Keratinocyte (primary cell): ENCODE data around the gene SURF4. TPM values are rescaled to one million over a fixed set of nuclear protein-coding genes. Genes with fewer than 3 reads are reported as not detected.

ENCODE experiments used
- DNase-seq: peaks from one replicate; pipeline ENCODE4 v3.0.0-alpha.2; 2011; ENCODE audit warnings: low read depth, missing footprints, low spot score
- FAIRE-seq: peaks from 2 replicates; lab custom pipeline; 2011; peaks lifted over from hg19 to GRCh38; lab: Jason Lieb, UNC
- H2AFZ ChIP-seq: 2 replicates; pipeline ENCODE4 v1.6.0; 2012; ENCODE audit warnings: low read length, control low read depth, inconsistent platforms; ENCODE audit not compliant: control insufficient read depth
- H3K27ac ChIP-seq: 2 replicates; pipeline ENCODE4 v1.5.1; 2011; ENCODE audit warnings: low read length; ENCODE audit not compliant: control insufficient read depth, insufficient read depth
- H3K27me3 ChIP-seq: 3 replicates; pipeline ENCODE4 v1.6.0; 2011; ENCODE audit warnings: low read length; ENCODE audit not compliant: control insufficient read depth, insufficient read depth; ENCODE audit errors: extremely low read depth
- H3K36me3 ChIP-seq, 2 experiments: 2 replicates in 1 of 2; 3 replicates in 1 of 2; pipeline ENCODE4 v1.5.1; 2011; ENCODE audit warnings: low read length in 2 of 2, mild to moderate bottlenecking in 1 of 2; ENCODE audit not compliant: control insufficient read depth in 2 of 2, insufficient read depth in 2 of 2; ENCODE audit errors: extremely low read depth in 1 of 2
- H3K4me1 ChIP-seq: 3 replicates; pipeline ENCODE4 v1.5.1; 2011; ENCODE audit warnings: low read length; ENCODE audit not compliant: control insufficient read depth, insufficient read depth; ENCODE audit errors: extremely low read depth
- H3K4me2 ChIP-seq: 3 replicates; pipeline ENCODE4 v1.6.0; 2011; ENCODE audit warnings: low read depth, low read length; ENCODE audit not compliant: control insufficient read depth, insufficient read depth; ENCODE audit errors: extremely low read depth
- H3K4me3 ChIP-seq, 3 experiments: fragments of 200-600 bp in 1 of 3; sonication (generic) in 1 of 3; 2 replicates in 2 of 3; 3 replicates in 1 of 3; pipeline ENCODE4 v1.5.1; 2011 to 2016; ENCODE audit warnings: low read length in 3 of 3, mild to moderate bottlenecking in 3 of 3, control low read depth in 2 of 3, inconsistent platforms in 1 of 3, low read depth in 1 of 3, mixed read lengths in 1 of 3, mixed run types in 1 of 3, moderate library complexity in 1 of 3; ENCODE audit not compliant: control insufficient read depth in 2 of 3, insufficient read depth in 2 of 3; ENCODE audit errors: extremely low read depth in 1 of 3
- H3K79me2 ChIP-seq: 2 replicates; pipeline ENCODE4 v1.6.0; 2012; ENCODE audit warnings: low read length; ENCODE audit not compliant: control insufficient read depth, insufficient read depth
- H3K9ac ChIP-seq: 3 replicates; pipeline ENCODE4 v1.6.0; 2011; ENCODE audit warnings: low read length; ENCODE audit not compliant: control insufficient read depth, insufficient read depth; ENCODE audit errors: extremely low read depth
- H3K9me1 ChIP-seq: 3 replicates; pipeline ENCODE4 v1.6.0; 2011; ENCODE audit warnings: low read length; ENCODE audit not compliant: control insufficient read depth, insufficient read depth; ENCODE audit errors: extremely low read depth
- H3K9me3 ChIP-seq: 2 replicates; pipeline ENCODE4 v1.5.1; 2012; ENCODE audit warnings: low read depth, low read length; ENCODE audit not compliant: control insufficient read depth
- H4K20me1 ChIP-seq: 3 replicates; pipeline ENCODE4 v1.6.0; 2011; ENCODE audit warnings: low read length; ENCODE audit not compliant: control insufficient read depth, insufficient read depth; ENCODE audit errors: extremely low read depth
- EZH2 ChIP-seq: IDR thresholded peaks from one replicate; pipeline ENCODE4 v1.6.1; 2012; ENCODE audit warnings: inconsistent platforms, mild to moderate bottlenecking, low read length, moderate library complexity
- dilution Hi-C: fragments of 300-500 bp; cut with MboI; formaldehyde crosslinking; loops from one replicate; pipeline ENCODE4 v1.7.0; 2020; ENCODE audit warnings: low sequenced_read_pairs; ENCODE audit not compliant: extremely low pct_ligation_motif_present
- polyA plus RNA-seq, 5 experiments: library from polyadenylated mRNA; depleted of rRNA in 3 of 5; stranded (reverse) in 3 of 5; stranded (forward) in 1 of 5; unstranded in 1 of 5; fragments of >200 nt; gene quantifications; 1 replicate in 1 of 5; 2 replicates in 3 of 5; 3 replicates in 1 of 5; pipeline versions ENCODE4 v1.2.1 to v1.2.3, GENCODE V29; 2011 to 2012; ENCODE audit warnings: missing spikeins in 2 of 5, low read depth in 1 of 5, low replicate concordance in 1 of 5
- TF ChIP-seq, protein P1 (sequence below), 3 experiments: IDR thresholded peaks in 1 of 3; conservative IDR thresholded peaks in 1 of 3; optimal IDR thresholded peaks in 1 of 3; 2 replicates in 2 of 3; 3 replicates in 1 of 3; pipeline versions ENCODE3 to v1.5.1; 2011; ENCODE audit warnings: low read length in 3 of 3, mild to moderate bottlenecking in 3 of 3, moderate library complexity in 2 of 3, control low read depth in 1 of 3, inconsistent platforms in 1 of 3; ENCODE audit not compliant: insufficient read depth in 2 of 3; ENCODE audit errors: extremely low read depth in 1 of 3

Gene SURF4
- polyA plus RNA-seq, 1 donor (not counting 4 experiments of a cell fraction or from before 2014, with no cell fraction given) = 153 TPM

DNA sequence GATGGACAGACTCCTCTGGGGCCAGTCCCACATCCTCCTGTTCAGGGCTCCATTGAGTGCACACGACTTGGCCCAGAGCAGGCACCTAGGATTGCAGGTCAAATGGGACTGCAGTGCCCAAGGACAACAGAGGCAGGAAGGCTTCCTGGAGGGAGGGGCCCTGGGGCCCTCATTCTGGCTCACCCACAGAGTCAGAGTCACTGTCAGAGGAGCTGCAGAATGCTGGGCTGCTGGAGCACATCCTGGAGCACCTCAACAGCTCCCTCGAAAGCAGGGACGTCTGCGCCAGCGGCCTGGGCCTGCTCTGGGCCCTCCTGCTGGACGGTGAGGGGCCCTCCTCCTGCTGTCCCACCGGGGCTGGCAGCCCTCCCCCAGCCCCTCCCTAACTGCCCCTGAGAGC lies 26.8 kb upstream of the SURF4 start:
- DNase-seq = no peak
- H3K9me3 ChIP-seq = no peaks in the 10 kb centered on the region
- H3K9ac ChIP-seq = no peak overlapping the region
- peaks cover 4% of the 10 kb centered on the region for H4K20me1 ChIP-seq
- H3K27me3 ChIP-seq = no peaks in the 10 kb centered on the region
- no peak overlapping the region for H2AFZ ChIP-seq
- H3K79me2 ChIP-seq = no peaks in the 10 kb centered on the region
- peaks cover 12 to 15% of the 10 kb centered on the region in 2 experiments for H3K36me3 ChIP-seq
- H3K9me1 ChIP-seq = no peaks in the 10 kb centered on the region
- no peak overlapping the region for H3K4me3 ChIP-seq
- dilution Hi-C loops = no loop called here
- H3K4me1 ChIP-seq = no peaks in the 10 kb centered on the region
- H3K4me2 ChIP-seq = no peak overlapping the region
- H3K27ac ChIP-seq = no peak overlapping the region
- TF ChIP-seq EZH2 = no peak
- TF ChIP-seq, protein P1, sequence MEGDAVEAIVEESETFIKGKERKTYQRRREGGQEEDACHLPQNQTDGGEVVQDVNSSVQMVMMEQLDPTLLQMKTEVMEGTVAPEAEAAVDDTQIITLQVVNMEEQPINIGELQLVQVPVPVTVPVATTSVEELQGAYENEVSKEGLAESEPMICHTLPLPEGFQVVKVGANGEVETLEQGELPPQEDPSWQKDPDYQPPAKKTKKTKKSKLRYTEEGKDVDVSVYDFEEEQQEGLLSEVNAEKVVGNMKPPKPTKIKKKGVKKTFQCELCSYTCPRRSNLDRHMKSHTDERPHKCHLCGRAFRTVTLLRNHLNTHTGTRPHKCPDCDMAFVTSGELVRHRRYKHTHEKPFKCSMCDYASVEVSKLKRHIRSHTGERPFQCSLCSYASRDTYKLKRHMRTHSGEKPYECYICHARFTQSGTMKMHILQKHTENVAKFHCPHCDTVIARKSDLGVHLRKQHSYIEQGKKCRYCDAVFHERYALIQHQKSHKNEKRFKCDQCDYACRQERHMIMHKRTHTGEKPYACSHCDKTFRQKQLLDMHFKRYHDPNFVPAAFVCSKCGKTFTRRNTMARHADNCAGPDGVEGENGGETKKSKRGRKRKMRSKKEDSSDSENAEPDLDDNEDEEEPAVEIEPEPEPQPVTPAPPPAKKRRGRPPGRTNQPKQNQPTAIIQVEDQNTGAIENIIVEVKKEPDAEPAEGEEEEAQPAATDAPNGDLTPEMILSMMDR (optimal IDR thresholded peaks at IDR 0.05 in 1 of 3, IDR thresholded peaks at IDR 0.05 in 1 of 3, conservative IDR thresholded peaks at IDR 0.05 in 1 of 3; ENCODE audit: extremely low read depth in 1 of 3, insufficient read depth in 2 of 3, low read length in 3 of 3) = no peak
- no peak for FAIRE-seq

DNA sequence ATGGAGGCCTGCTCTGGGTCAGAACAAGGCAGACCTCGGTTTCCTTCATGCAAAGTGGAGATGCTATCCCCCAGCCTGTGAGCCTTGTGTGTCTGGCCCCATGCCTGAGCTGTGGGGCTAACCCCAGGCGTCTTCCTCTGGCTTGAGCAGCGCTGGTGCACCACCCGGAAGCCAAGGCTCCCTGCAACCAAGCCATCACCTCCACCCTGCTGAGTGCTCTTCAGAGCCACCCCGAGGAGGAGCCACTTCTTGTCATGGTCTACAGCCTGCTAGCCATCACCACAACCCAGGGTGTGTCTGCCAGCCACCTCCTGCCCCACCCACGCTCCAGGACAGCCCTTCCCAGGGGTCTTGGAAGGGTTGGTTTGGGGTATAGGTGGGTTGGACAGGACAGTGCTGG lies 25.7 kb upstream of the SURF4 start:
- Histone ChIP-seq H3K79me2 (no peaks in the 10 kb centered on the region), H3K27ac (no peak overlapping the region), H3K9me1 (no peaks in the 10 kb centered on the region), H4K20me1 (peaks cover 4% of the 10 kb centered on the region), H3K36me3 (peaks cover 8 to 12% of the 10 kb centered on the region in 2 experiments), H2AFZ (no peak overlapping the region), H3K27me3 (no peaks in the 10 kb centered on the region), H3K9ac (no peak overlapping the region), H3K9me3 (no peaks in the 10 kb centered on the region), H3K4me1 (no peaks in the 10 kb centered on the region), H3K4me2 (no peak overlapping the region), H3K4me3 (no peak overlapping the region)
- dilution Hi-C loops = no loop called here
- no peak for TF ChIP-seq EZH2
- TF ChIP-seq, protein P1 (optimal IDR thresholded peaks at IDR 0.05 in 1 of 3, IDR thresholded peaks at IDR 0.05 in 1 of 3, conservative IDR thresholded peaks at IDR 0.05 in 1 of 3; ENCODE audit: extremely low read depth in 1 of 3, insufficient read depth in 2 of 3, low read length in 3 of 3) = no peak
- no peak for DNase-seq
- FAIRE-seq = no peak
